HG03280 (cell line): ENCODE results near the gene INHBA.
A peak's percentile ranks its signal among the peaks of the same experiment; 100 is the strongest.

ENCODE experiments used
- ATAC-seq: cut with Tn5 transposase; IDR thresholded peaks from one replicate; pipeline ENCODE4 v1.9.1; 2021; ENCODE audit warnings: mild to moderate bottlenecking, moderate library complexity; ENCODE audit not compliant: unreplicated experiment

Gene INHBA

GRCh38 chr7:41711283-41712064, 8.6 kb upstream of the INHBA start:
- no peak for ATAC-seq

- no peak for ATAC-seq
Measured at GRCh38 chr7:41710838-41711237, 7.9 kb upstream of the INHBA start.

GRCh38 chr7:41709621-41710020, 6.7 kb upstream of the INHBA start:
- no peak for ATAC-seq

GRCh38 chr7:41708581-41709358, 5.9 kb upstream of the INHBA start:
- ATAC-seq: no peak

GRCh38 chr7:41706228-41706930, 3.5 kb upstream of the INHBA start:
- no peak for ATAC-seq

- ATAC-seq: peak; percentile 95
Measured at GRCh38 chr7:41705109-41705901, 2.4 kb upstream of the INHBA start.

GRCh38 chr7:41701068-41701941, 1.6 kb downstream of the INHBA start:
- no peak for ATAC-seq

- no peak for ATAC-seq
Measured at GRCh38 chr7:41700044-41700471, 2.8 kb downstream of the INHBA start.

- no peak for ATAC-seq
Measured at GRCh38 chr7:41699516-41699915, 3.4 kb downstream of the INHBA start.

- no peak for ATAC-seq
Measured at GRCh38 chr7:41698726-41699125, 4.2 kb downstream of the INHBA start.

- no peak for ATAC-seq
Measured at GRCh38 chr7:41698114-41698513, 4.8 kb downstream of the INHBA start.

- ATAC-seq: no peak
Measured at GRCh38 chr7:41696323-41696916, 6.5 kb downstream of the INHBA start.

GRCh38 chr7:41695661-41696322, 7.1 kb downstream of the INHBA start:
- ATAC-seq: no peak

- no peak for ATAC-seq
Measured at GRCh38 chr7:41694495-41694894, 8.4 kb downstream of the INHBA start.

GRCh38 chr7:41693150-41693997, 9.5 kb downstream of the INHBA start:
- ATAC-seq: no peak

GRCh38 chr7:41692251-41692650, 10.6 kb downstream of the INHBA start:
- no peak for ATAC-seq

- no peak for ATAC-seq
Measured at GRCh38 chr7:41691286-41692190, 11.4 kb downstream of the INHBA start.
